Naive B cell (primary cell): ENCODE measurements around the gene IQGAP2. TPM values are rescaled to one million over a fixed set of nuclear protein-coding genes. Genes with fewer than 3 reads are reported as not detected.

ENCODE experiments used
- ATAC-seq, 2 donors: fragments of 150-1000 bp; cut with Tn5 transposase; 2 replicates each; pipeline ENCODE4 v1.10.0; 2021; ENCODE audit warnings: low read depth in 2 of 2, mild to moderate bottlenecking in 2 of 2, moderate library complexity in 2 of 2
- DNase-seq: peaks from one replicate; pipeline ENCODE4 v3.0.0; 2022
- H3K27ac Mint-ChIP-seq, 6 donors: one replicate each; pipeline ENCODE4 v1.8.0; 2020 to 2022; ENCODE audit warnings: mild to moderate bottlenecking in 6 of 6, mixed read lengths in 6 of 6, moderate library complexity in 5 of 6, inconsistent platforms in 2 of 6
- H3K27me3 Mint-ChIP-seq, 3 donors: one replicate each; pipeline ENCODE4 v1.8.0; 2021 to 2022; ENCODE audit warnings: mixed read lengths in 3 of 3, mild to moderate bottlenecking in 1 of 3
- H3K36me3 Mint-ChIP-seq, 2 donors: one replicate each; pipeline ENCODE4 v1.8.0; 2020 to 2022; ENCODE audit warnings: mixed read lengths in 2 of 2, inconsistent platforms in 1 of 2, mild to moderate bottlenecking in 1 of 2
- H3K4me1 Mint-ChIP-seq, 3 donors: one replicate each; pipeline ENCODE4 v1.8.0; 2020 to 2022; ENCODE audit warnings: mixed read lengths in 3 of 3, inconsistent platforms in 1 of 3, mild to moderate bottlenecking in 1 of 3, moderate library complexity in 1 of 3
- H3K4me3 Mint-ChIP-seq, 8 donors: one replicate each; pipeline ENCODE4 v1.8.0; 2020 to 2022; ENCODE audit warnings: mild to moderate bottlenecking in 8 of 8, mixed read lengths in 8 of 8, moderate library complexity in 8 of 8, inconsistent platforms in 2 of 8
- H3K9me3 Mint-ChIP-seq, 7 donors: one replicate each; pipeline ENCODE4 v1.8.0; 2020 to 2022; ENCODE audit warnings: mixed read lengths in 7 of 7, mild to moderate bottlenecking in 5 of 7, inconsistent platforms in 2 of 7, moderate library complexity in 1 of 7
- polyA plus RNA-seq, 6 donors: library from polyadenylated mRNA; unstranded; fragments of 300-500 nt; fragmentation: Illumina TruSeq; gene quantifications; one replicate each; pipeline ENCODE4 v1.2.3, GENCODE V29; 2021; ENCODE audit warnings: low read depth in 6 of 6

The IQGAP2 gene
- polyA plus RNA-seq, 6 donors from 2014 or later = 2.7 to 9.8 (median 6.2) TPM

DNA sequence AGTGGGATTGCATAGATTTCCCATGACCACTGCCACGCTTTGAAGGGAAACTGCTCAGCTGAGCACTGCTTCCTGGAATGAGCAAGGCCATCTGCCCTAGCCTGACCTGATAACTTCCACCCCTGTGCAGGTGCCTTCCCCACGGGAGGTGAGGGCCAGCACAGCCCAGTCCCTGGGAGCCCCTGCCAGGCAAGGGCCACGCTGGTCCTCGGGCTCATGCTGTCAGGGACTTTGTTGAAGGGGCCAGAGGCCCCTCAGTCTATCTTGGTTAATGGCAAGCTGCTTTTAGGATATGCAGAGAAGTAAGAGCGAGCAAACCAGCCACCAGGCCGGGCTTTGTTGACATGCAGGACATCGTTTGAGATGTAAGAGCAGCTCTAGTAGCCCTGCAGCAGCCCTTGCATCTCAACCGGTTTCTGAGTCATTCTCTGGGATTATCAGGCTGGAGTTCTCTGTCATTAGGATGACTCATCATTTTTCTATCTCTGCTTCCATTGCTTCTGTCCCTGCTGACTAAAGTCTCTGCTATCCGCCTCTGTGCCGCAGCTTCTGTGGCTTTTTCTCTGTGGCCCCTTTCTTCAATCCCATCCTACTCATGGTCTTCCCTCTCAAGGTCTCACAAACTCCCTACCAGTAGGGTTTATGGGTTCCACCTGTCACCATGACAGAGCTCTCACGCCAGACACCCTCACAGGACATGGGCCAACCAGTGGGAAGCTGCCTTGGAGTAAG lies 30.6 kb upstream of the IQGAP2 start:
- no peak overlapping the region for H3K4me3 Mint-ChIP-seq
- ATAC-seq = no peak
- peaks cover 0 to 8% (median 0%) of the 10 kb centered on the region in 3 donors for H3K27me3 Mint-ChIP-seq
- H3K27ac Mint-ChIP-seq = no peak overlapping the region
- H3K36me3 Mint-ChIP-seq = peaks cover 0 to 7% of the 10 kb centered on the region in 2 donors
- H3K9me3 Mint-ChIP-seq = no peaks in the 10 kb centered on the region
- H3K4me1 Mint-ChIP-seq = peaks cover 0 to 5% (median 0%) of the 10 kb centered on the region in 3 donors
- no peak for DNase-seq

DNA sequence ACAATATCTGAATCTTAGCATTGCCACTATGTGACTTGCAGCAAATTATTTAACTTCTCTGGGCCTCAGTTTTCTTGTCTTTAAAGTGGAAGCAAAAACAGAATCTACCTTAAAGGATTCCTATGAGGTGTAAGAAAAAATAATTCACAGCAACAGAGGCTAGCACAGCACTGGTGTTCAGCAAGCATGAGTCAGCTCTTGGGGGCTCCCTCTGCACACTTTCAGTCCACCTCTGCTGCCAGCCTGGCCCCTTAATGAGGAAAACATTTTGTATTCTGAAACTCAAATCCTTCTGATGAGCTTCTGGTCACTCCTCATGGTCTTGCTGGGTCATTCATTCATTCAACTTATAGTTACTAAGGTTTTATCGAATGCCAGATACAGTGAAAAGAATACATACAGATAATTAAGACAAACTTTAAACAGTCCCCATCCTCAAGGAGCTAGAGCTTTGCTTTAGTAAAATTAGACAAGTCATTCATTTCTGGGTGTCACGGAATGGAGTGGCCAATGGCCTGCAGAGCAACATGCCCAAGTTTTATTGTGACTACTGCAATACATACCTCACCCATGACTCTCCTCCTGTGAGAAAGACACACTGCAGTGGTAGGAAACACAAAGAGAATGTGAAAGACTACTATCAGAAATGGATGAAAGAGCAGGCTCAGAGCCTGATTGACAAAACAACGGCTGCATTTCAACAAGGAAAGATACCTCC lies 26.8 kb upstream of the IQGAP2 start:
- ATAC-seq (no peak), DNase-seq (no peak)
- peaks cover 0 to 8% (median 3%) of the 10 kb centered on the region in 3 donors for H3K4me1 Mint-ChIP-seq
- H3K27ac Mint-ChIP-seq = no peak overlapping the region
- H3K4me3 Mint-ChIP-seq = no peak overlapping the region
- H3K9me3 Mint-ChIP-seq = no peaks in the 10 kb centered on the region
- H3K36me3 Mint-ChIP-seq = no peaks in the 10 kb centered on the region
- H3K27me3 Mint-ChIP-seq = peaks cover 0 to 9% (median 5%) of the 10 kb centered on the region in 3 donors

- no peak for ATAC-seq
- Mint-ChIP-seq H3K36me3 (no peaks in the 10 kb centered on the region), H3K4me1 (peaks cover 0 to 8% (median 3%) of the 10 kb centered on the region in 3 donors), H3K4me3 (peak overlapping the region in 1 of 8 donors; percentile 29), H3K27me3 (peaks cover 0 to 9% (median 5%) of the 10 kb centered on the region in 3 donors), H3K9me3 (no peaks in the 10 kb centered on the region), H3K27ac (no peak overlapping the region)
- no peak for DNase-seq
Observed at GRCh38 chr5:76376866-76377230, 26.2 kb upstream of the IQGAP2 start.

- ATAC-seq = no peak
- H3K27ac Mint-ChIP-seq = peak overlapping the region in 4 of 6 donors; percentile 5 to 64 (median 12)
- no peaks in the 10 kb centered on the region for H3K9me3 Mint-ChIP-seq
- H3K4me3 Mint-ChIP-seq = no peak overlapping the region
- peaks cover 0 to 11% (median 9%) of the 10 kb centered on the region in 3 donors for H3K27me3 Mint-ChIP-seq
- no peaks in the 10 kb centered on the region for H3K36me3 Mint-ChIP-seq
- peaks cover 0 to 8% (median 3%) of the 10 kb centered on the region in 3 donors for H3K4me1 Mint-ChIP-seq
- DNase-seq = no peak
Observed at GRCh38 chr5:76378355-76378754, 24.7 kb upstream of the IQGAP2 start.

DNA sequence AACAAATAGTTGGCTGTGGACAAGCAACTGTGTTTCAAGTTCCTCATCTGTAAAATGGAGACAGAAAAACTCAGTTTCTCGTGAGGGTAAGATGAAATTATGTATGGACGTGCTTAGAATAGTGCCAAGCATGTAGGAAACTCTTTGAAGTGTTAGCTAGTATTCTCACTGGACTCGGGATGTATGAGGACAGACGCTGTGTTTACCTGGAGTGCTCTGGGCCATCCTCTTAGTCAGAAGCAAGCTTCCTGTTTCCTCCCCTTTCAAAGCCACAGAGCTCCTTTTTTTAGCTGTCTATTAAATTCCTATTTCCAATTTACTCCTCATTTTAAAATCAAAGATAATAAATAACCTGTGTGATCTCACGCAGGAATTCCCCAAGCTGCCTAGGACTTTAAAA lies 23.8 kb upstream of the IQGAP2 start:
- ATAC-seq (no peak), DNase-seq (no peak)
- Mint-ChIP-seq H3K4me3 (no peak overlapping the region), H3K27me3 (peaks cover 5 to 12% (median 9%) of the 10 kb centered on the region in 3 donors), H3K9me3 (no peaks in the 10 kb centered on the region), H3K27ac (peak overlapping the region in 2 of 6 donors; percentile 42 to 49), H3K4me1 (peaks cover 0 to 6% (median 3%) of the 10 kb centered on the region in 3 donors), H3K36me3 (no peaks in the 10 kb centered on the region)

DNA sequence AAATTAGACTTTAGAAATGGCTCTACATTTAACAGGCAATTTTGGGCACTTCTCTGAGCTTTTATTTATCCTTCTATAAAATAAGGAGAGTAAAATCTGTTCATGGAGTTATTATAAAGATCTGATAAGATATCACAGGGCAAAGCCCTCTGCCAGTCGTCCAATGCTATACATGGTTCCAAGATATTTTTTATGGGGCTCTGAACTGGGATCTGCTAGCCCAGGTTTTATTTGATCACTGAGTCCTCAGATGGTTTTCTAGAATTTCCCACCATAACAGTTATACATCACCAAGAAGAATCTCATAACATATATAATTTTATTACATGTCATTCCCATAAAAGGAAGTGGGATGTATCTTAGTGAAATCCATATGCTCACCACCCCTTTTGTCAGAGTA lies 23.2 kb upstream of the IQGAP2 start:
- no peaks in the 10 kb centered on the region for H3K9me3 Mint-ChIP-seq
- H3K27me3 Mint-ChIP-seq = peaks cover 5 to 12% (median 9%) of the 10 kb centered on the region in 3 donors
- peak overlapping the region in 1 of 6 donors; percentile 42 for H3K27ac Mint-ChIP-seq
- DNase-seq = no peak
- H3K4me3 Mint-ChIP-seq = no peak overlapping the region
- no peak for ATAC-seq
- peaks cover 0 to 3% (median 3%) of the 10 kb centered on the region in 3 donors for H3K4me1 Mint-ChIP-seq
- no peaks in the 10 kb centered on the region for H3K36me3 Mint-ChIP-seq

GRCh38 chr5:76380346-76381066 lies 22.6 kb upstream of the IQGAP2 start:
- Mint-ChIP-seq H3K4me1 (peaks cover 0 to 3% (median 3%) of the 10 kb centered on the region in 3 donors), H3K9me3 (no peaks in the 10 kb centered on the region), H3K27ac (no peak overlapping the region), H3K36me3 (no peaks in the 10 kb centered on the region), H3K4me3 (no peak overlapping the region), H3K27me3 (peaks cover 5 to 12% (median 9%) of the 10 kb centered on the region in 3 donors)
- ATAC-seq (no peak), DNase-seq (no peak)

- ATAC-seq = no peak
- Mint-ChIP-seq H3K27ac (peak overlapping the region in 1 of 6 donors; percentile 36), H3K4me1 (peaks cover 0 to 3% (median 0%) of the 10 kb centered on the region in 3 donors), H3K27me3 (peaks cover 4 to 15% (median 5%) of the 10 kb centered on the region in 3 donors), H3K4me3 (no peak overlapping the region), H3K9me3 (no peaks in the 10 kb centered on the region), H3K36me3 (no peaks in the 10 kb centered on the region)
- DNase-seq = no peak
Observed at GRCh38 chr5:76383126-76383832, 19.8 kb upstream of the IQGAP2 start.

- H3K4me1 Mint-ChIP-seq = peaks cover 0 to 2% (median 0%) of the 10 kb centered on the region in 3 donors
- H3K27ac Mint-ChIP-seq = no peak overlapping the region
- H3K27me3 Mint-ChIP-seq = peaks cover 4 to 12% (median 12%) of the 10 kb centered on the region in 3 donors
- H3K4me3 Mint-ChIP-seq = no peak overlapping the region
- DNase-seq = no peak
- no peaks in the 10 kb centered on the region for H3K9me3 Mint-ChIP-seq
- no peak for ATAC-seq
- no peaks in the 10 kb centered on the region for H3K36me3 Mint-ChIP-seq
Observed at GRCh38 chr5:76384189-76384588, 18.9 kb upstream of the IQGAP2 start.

DNA sequence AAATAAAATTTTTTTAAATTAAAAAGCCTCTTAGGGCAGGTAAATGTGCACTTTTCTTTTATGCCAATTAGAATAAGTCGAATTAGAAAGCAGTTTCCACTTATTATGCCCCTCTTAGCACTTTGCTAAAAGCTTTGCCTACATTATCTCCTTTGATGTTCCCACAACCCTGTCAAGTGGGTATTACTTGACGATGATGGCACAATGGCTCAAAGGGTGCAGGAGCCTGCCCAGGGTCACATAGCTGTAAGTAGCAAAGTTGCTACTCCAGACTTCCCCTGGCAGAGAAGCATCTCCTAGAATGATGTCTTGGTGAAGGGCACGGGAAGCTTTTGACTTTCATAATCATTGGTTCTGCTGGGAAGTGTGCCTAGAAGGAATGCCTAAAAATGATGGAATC lies 18.4 kb upstream of the IQGAP2 start:
- no peak for ATAC-seq
- no peak for DNase-seq
- Mint-ChIP-seq H3K9me3 (no peaks in the 10 kb centered on the region), H3K36me3 (no peaks in the 10 kb centered on the region), H3K27me3 (peaks cover 7 to 14% (median 12%) of the 10 kb centered on the region in 3 donors), H3K4me1 (peaks cover 0 to under 1% (median 0%) of the 10 kb centered on the region in 3 donors), H3K27ac (no peak overlapping the region), H3K4me3 (no peak overlapping the region)

GRCh38 chr5:76385540-76385939 lies 17.5 kb upstream of the IQGAP2 start:
- ATAC-seq (no peak), DNase-seq (no peak)
- Mint-ChIP-seq H3K36me3 (no peaks in the 10 kb centered on the region), H3K4me1 (peaks cover 4 to 9% (median 8%) of the 10 kb centered on the region in 3 donors), H3K9me3 (no peaks in the 10 kb centered on the region), H3K27ac (no peak overlapping the region), H3K27me3 (peaks cover 12 to 14% (median 13%) of the 10 kb centered on the region in 3 donors), H3K4me3 (no peak overlapping the region)

GRCh38 chr5:76386360-76386759 lies 16.7 kb upstream of the IQGAP2 start:
- H3K9me3 Mint-ChIP-seq = no peaks in the 10 kb centered on the region
- no peak for ATAC-seq
- H3K4me3 Mint-ChIP-seq = no peak overlapping the region
- H3K27ac Mint-ChIP-seq = no peak overlapping the region
- H3K4me1 Mint-ChIP-seq = peaks cover 12 to 16% (median 13%) of the 10 kb centered on the region in 3 donors
- H3K36me3 Mint-ChIP-seq = no peaks in the 10 kb centered on the region
- DNase-seq = no peak
- H3K27me3 Mint-ChIP-seq = peaks cover 13 to 15% (median 14%) of the 10 kb centered on the region in 3 donors

DNA sequence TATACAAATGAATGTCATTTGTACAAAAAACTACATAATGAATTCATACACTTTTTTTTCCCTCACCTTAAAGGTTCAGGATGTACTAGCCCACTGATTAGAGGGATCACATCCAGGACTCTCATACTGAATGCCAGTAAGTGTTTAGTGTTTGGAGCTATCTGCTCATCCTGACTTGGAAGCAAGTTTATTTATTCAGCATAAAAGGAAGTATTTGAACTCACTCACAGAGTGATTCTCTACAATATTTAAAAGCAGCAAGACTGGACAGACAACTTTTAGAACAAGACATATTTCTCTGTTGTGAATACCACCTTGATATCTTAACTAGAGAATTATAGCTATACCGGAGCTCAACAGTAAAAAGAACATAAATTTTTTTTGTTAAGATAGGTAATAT lies 14.8 kb upstream of the IQGAP2 start:
- Mint-ChIP-seq H3K4me3 (no peak overlapping the region), H3K36me3 (no peaks in the 10 kb centered on the region), H3K27ac (no peak overlapping the region), H3K27me3 (peaks cover 10 to 14% (median 13%) of the 10 kb centered on the region in 3 donors), H3K9me3 (no peaks in the 10 kb centered on the region), H3K4me1 (peaks cover 12 to 18% (median 13%) of the 10 kb centered on the region in 3 donors)
- DNase-seq (no peak), ATAC-seq (no peak)
